Nephron progenitor cell (in vitro differentiated cells): ENCODE results near the gene PARD3.
A peak's percentile ranks its signal among the peaks of the same experiment; 100 is the strongest.

Experiments used
- DNase-seq: peaks from one replicate; pipeline ENCODE4 v3.0.0; 2021
- H3K27ac Mint-ChIP-seq: 2 replicates; pipeline ENCODE4 v1.8.0; 2021; ENCODE audit warnings: mild to moderate bottlenecking, moderate library complexity, mixed read lengths
- H3K27me3 Mint-ChIP-seq: 2 replicates; pipeline ENCODE4 v1.8.0; 2021; ENCODE audit warnings: mild to moderate bottlenecking, low read depth, mixed read lengths; ENCODE audit not compliant: poor library complexity
- H3K36me3 Mint-ChIP-seq: 2 replicates; pipeline ENCODE4 v1.8.0; 2021; ENCODE audit warnings: low read depth, mixed read lengths
- H3K4me1 Mint-ChIP-seq: 2 replicates; pipeline ENCODE4 v1.8.0; 2021; ENCODE audit warnings: mixed read lengths
- H3K4me3 Mint-ChIP-seq: 2 replicates; pipeline ENCODE4 v1.8.0; 2021; ENCODE audit warnings: mild to moderate bottlenecking, moderate library complexity, mixed read lengths
- H3K9me3 Mint-ChIP-seq: 2 replicates; pipeline ENCODE4 v1.8.0; 2021; ENCODE audit warnings: mild to moderate bottlenecking, moderate library complexity, mixed read lengths
- CTCF ChIP-seq: fragments of 200-600 bp; sonication (generic); IDR thresholded peaks from 2 replicates; pipeline ENCODE4 v1.5.0; 2021; ENCODE audit warnings: antibody characterized with exemption

The PARD3 gene

GRCh38 chr10:34813626-34814222, 1.4 kb downstream of the PARD3 start:
- Mint-ChIP-seq H3K27ac (peak overlapping the region; percentile 89), H3K9me3 (no peaks in the 10 kb centered on the region), H3K36me3 (no peaks in the 10 kb centered on the region), H3K27me3 (peaks cover 17% of the 10 kb centered on the region), H3K4me1 (peaks cover 62% of the 10 kb centered on the region), H3K4me3 (peak overlapping the region; percentile 92)
- DNase-seq: peak; percentile 18
- no peak for TF ChIP-seq CTCF

- no peaks in the 10 kb centered on the region for H3K9me3 Mint-ChIP-seq
- peak overlapping the region; percentile 37 for H3K27ac Mint-ChIP-seq
- H3K36me3 Mint-ChIP-seq: no peaks in the 10 kb centered on the region
- peaks cover 13% of the 10 kb centered on the region for H3K27me3 Mint-ChIP-seq
- DNase-seq: no peak
- H3K4me1 Mint-ChIP-seq: peaks cover 68% of the 10 kb centered on the region
- TF ChIP-seq CTCF: no peak
- H3K4me3 Mint-ChIP-seq: peak overlapping the region; percentile 92
Measured at GRCh38 chr10:34812771-34813170, 2.3 kb downstream of the PARD3 start.

GRCh38 chr10:34811968-34812514, 3.1 kb downstream of the PARD3 start:
- Mint-ChIP-seq H3K27ac (no peak overlapping the region), H3K9me3 (no peaks in the 10 kb centered on the region), H3K36me3 (no peaks in the 10 kb centered on the region), H3K4me1 (peaks cover 68% of the 10 kb centered on the region), H3K4me3 (peak overlapping the region; percentile 92), H3K27me3 (peaks cover 9% of the 10 kb centered on the region)
- TF ChIP-seq CTCF: no peak
- DNase-seq: no peak

- peak overlapping the region; percentile 20 for H3K27ac Mint-ChIP-seq
- H3K27me3 Mint-ChIP-seq: peaks cover 5% of the 10 kb centered on the region
- H3K4me1 Mint-ChIP-seq: peaks cover 63% of the 10 kb centered on the region
- H3K36me3 Mint-ChIP-seq: no peaks in the 10 kb centered on the region
- TF ChIP-seq CTCF: no peak
- peak overlapping the region; percentile 92 for H3K4me3 Mint-ChIP-seq
- H3K9me3 Mint-ChIP-seq: no peaks in the 10 kb centered on the region
- DNase-seq: no peak
Measured at GRCh38 chr10:34811126-34811967, 3.7 kb downstream of the PARD3 start.

GRCh38 chr10:34809796-34810195, 5.3 kb downstream of the PARD3 start:
- DNase-seq: no peak
- Mint-ChIP-seq H3K4me1 (peaks cover 57% of the 10 kb centered on the region), H3K27ac (no peak overlapping the region), H3K9me3 (no peaks in the 10 kb centered on the region), H3K27me3 (peaks cover 3% of the 10 kb centered on the region), H3K4me3 (peak overlapping the region; percentile 9), H3K36me3 (no peaks in the 10 kb centered on the region)
- TF ChIP-seq CTCF: no peak
